OCI-LY7 (cell line): ENCODE measurements around the gene IL37. TPM values are rescaled to one million over a fixed set of nuclear protein-coding genes. Genes with fewer than 3 reads are reported as not detected.
"Not testable (repeated sequence)": the region's sequence is repeated elsewhere in the genome, so short reads cannot be mapped to it uniquely, and the experiment has no call there.

Experiments
- BruUV-seq: library from RNA; stranded (reverse); fragments of 400-500 nt; replicated peaks from 2 replicates; lab custom pipeline; 2021; lab: Mats Ljungman, UMichigan
- CTCF ChIA-PET: fragments of 300-600 bp; sonication (Branson Sonifier 250); formaldehyde crosslinking; loops from one replicate; lab custom pipeline; 2022; ENCODE audit warnings: antibody characterized with exemption; ENCODE audit not compliant: unreplicated experiment; lab: Charles Lee
- POLR2A ChIA-PET: fragments of 300-600 bp; sonication (Branson Sonifier 250); formaldehyde crosslinking; loops from one replicate; lab custom pipeline; 2022; ENCODE audit warnings: antibody characterized with exemption; lab: Charles Lee
- DNase-seq: peaks from one replicate; pipeline ENCODE4 v3.0.0-alpha.2; 2015; ENCODE audit warnings: low spot score
- H2AFZ ChIP-seq: fragments of 200-600 bp; sonication (generic), shearing (Covaris generic); 2 replicates; pipeline ENCODE4 v1.6.1; 2014; ENCODE audit warnings: mild to moderate bottlenecking, antibody characterized with exemption, low read length, moderate library complexity
- H3K27ac ChIP-seq: fragments of 200-600 bp; sonication (generic); 2 replicates; pipeline ENCODE4 v1.5.1; 2014; ENCODE audit warnings: mixed run types, low read depth, mild to moderate bottlenecking, moderate library complexity, low read length, inconsistent platforms; ENCODE audit not compliant: poor library complexity, severe bottlenecking
- H3K36me3 ChIP-seq: fragments of 200-600 bp; sonication (generic); 2 replicates; pipeline ENCODE4 v1.6.1; 2014; ENCODE audit warnings: mild to moderate bottlenecking, antibody characterized with exemption, low read length, moderate library complexity, mixed read lengths; ENCODE audit not compliant: insufficient read depth
- H3K4me1 ChIP-seq: fragments of 200-600 bp; sonication (generic); 2 replicates; pipeline ENCODE4 v1.5.1; 2014; ENCODE audit warnings: mild to moderate bottlenecking, low read length; ENCODE audit not compliant: insufficient read depth, poor library complexity, severe bottlenecking
- H3K4me2 ChIP-seq: fragments of 200-600 bp; sonication (generic); 2 replicates; pipeline ENCODE4 v1.6.1; 2014; ENCODE audit warnings: mild to moderate bottlenecking, low read length
- H3K4me3 ChIP-seq: fragments of 200-600 bp; sonication (generic); 2 replicates; pipeline ENCODE4 v1.5.1; 2014; ENCODE audit warnings: mild to moderate bottlenecking, low read depth, low read length; ENCODE audit not compliant: poor library complexity, severe bottlenecking
- H3K79me2 ChIP-seq: fragments of 200-600 bp; sonication (generic); 2 replicates; pipeline ENCODE4 v1.6.1; 2016; ENCODE audit warnings: low read depth, mild to moderate bottlenecking, low read length, moderate library complexity, mixed read lengths; ENCODE audit not compliant: insufficient read depth
- H3K9me2 ChIP-seq: fragments of 200-600 bp; sonication (generic); 2 replicates; pipeline ENCODE4 v1.6.1; 2016; ENCODE audit warnings: mild to moderate bottlenecking, low read length, mixed read lengths; ENCODE audit not compliant: insufficient read depth
- H3K9me3 ChIP-seq: fragments of 200-600 bp; sonication (generic); 2 replicates; pipeline ENCODE4 v1.6.1; 2014; ENCODE audit warnings: mild to moderate bottlenecking, mixed run types, low read length, mixed read lengths
- H4K20me1 ChIP-seq: fragments of 200-600 bp; sonication (generic); 2 replicates; pipeline ENCODE4 v1.6.1; 2014; ENCODE audit warnings: mild to moderate bottlenecking, antibody characterized with exemption, low read length, moderate library complexity, mixed read lengths; ENCODE audit not compliant: insufficient read depth
- EZH2phosphoT487 ChIP-seq: fragments of 200-600 bp; sonication (generic); IDR thresholded peaks from 2 replicates; pipeline ENCODE4 v1.6.1; 2018; ENCODE audit warnings: low read depth, borderline replicate concordance, mild to moderate bottlenecking, mixed run types, antibody characterized with exemption, low read length, moderate library complexity, mixed read lengths
- intact Hi-C: fragments of 100-400 bp; cut with micrococcal nuclease; formaldehyde crosslinking; loops from one replicate; pipeline ENCODE4 v1.10.0; 2022; ENCODE audit not compliant: unreplicated experiment
- total RNA-seq, 2 experiments: library from RNA; depleted of rRNA in 1 of 2; stranded (reverse); fragments of >200 nt in 1 of 2; shearing (Covaris generic) in 1 of 2; gene quantifications; 2 replicates each; pipeline ENCODE4 v1.2.3, GENCODE V29; 2014 to 2022
- TF ChIP-seq, protein P1 (sequence below): fragments of 200-600 bp; sonication (generic); conservative IDR thresholded peaks from 2 replicates; pipeline ENCODE4 v1.5.1; 2014; ENCODE audit warnings: mild to moderate bottlenecking, antibody characterized with exemption, low read length, moderate library complexity, mixed read lengths

The IL37 gene
- total RNA-seq, 2 experiments from 2014 or later: not detected

- Histone ChIP-seq H4K20me1 (no peaks in the 10 kb centered on the region), H3K27ac (no peak overlapping the region), H3K9me2 (no peaks in the 10 kb centered on the region), H3K4me1 (no peaks in the 10 kb centered on the region), H2AFZ (no peak overlapping the region), H3K36me3 (no peaks in the 10 kb centered on the region), H3K9me3 (no peaks in the 10 kb centered on the region), H3K79me2 (no peaks in the 10 kb centered on the region), H3K4me2 (no peak overlapping the region), H3K4me3 (no peak overlapping the region)
- POLR2A ChIA-PET: no interaction called here
- TF ChIP-seq, protein P1, sequence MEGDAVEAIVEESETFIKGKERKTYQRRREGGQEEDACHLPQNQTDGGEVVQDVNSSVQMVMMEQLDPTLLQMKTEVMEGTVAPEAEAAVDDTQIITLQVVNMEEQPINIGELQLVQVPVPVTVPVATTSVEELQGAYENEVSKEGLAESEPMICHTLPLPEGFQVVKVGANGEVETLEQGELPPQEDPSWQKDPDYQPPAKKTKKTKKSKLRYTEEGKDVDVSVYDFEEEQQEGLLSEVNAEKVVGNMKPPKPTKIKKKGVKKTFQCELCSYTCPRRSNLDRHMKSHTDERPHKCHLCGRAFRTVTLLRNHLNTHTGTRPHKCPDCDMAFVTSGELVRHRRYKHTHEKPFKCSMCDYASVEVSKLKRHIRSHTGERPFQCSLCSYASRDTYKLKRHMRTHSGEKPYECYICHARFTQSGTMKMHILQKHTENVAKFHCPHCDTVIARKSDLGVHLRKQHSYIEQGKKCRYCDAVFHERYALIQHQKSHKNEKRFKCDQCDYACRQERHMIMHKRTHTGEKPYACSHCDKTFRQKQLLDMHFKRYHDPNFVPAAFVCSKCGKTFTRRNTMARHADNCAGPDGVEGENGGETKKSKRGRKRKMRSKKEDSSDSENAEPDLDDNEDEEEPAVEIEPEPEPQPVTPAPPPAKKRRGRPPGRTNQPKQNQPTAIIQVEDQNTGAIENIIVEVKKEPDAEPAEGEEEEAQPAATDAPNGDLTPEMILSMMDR: no peak
- TF ChIP-seq EZH2phosphoT487: no peak
- CTCF ChIA-PET: no interaction called here
- no peak for DNase-seq
- no TSS peak for BruUV-seq
- intact Hi-C loops: no loop called here
These were observed 13.9 kb upstream of the IL37 start for GRCh38 chr2:112896909-112897623.

- no peak overlapping the region for H3K27ac ChIP-seq
- no peak overlapping the region for H3K4me3 ChIP-seq
- intact Hi-C loops: no loop called here
- no peaks in the 10 kb centered on the region for H3K79me2 ChIP-seq
- CTCF ChIA-PET: no interaction called here
- BruUV-seq: no TSS peak
- no peaks in the 10 kb centered on the region for H3K9me2 ChIP-seq
- no peaks in the 10 kb centered on the region for H3K9me3 ChIP-seq
- no peaks in the 10 kb centered on the region for H3K4me1 ChIP-seq
- H3K36me3 ChIP-seq: no peaks in the 10 kb centered on the region
- TF ChIP-seq EZH2phosphoT487: no peak
- TF ChIP-seq, protein P1: no peak
- POLR2A ChIA-PET: no interaction called here
- H3K4me2 ChIP-seq: no peak overlapping the region
- no peaks in the 10 kb centered on the region for H4K20me1 ChIP-seq
- DNase-seq: no peak
- no peak overlapping the region for H2AFZ ChIP-seq
These were observed 13.4 kb upstream of the IL37 start for GRCh38 chr2:112897624-112897978.

GRCh38 chr2:112901431-112902065, 9.4 kb upstream of the IL37 start:
- DNase-seq, H3K4me2 ChIP-seq, H4K20me1 ChIP-seq, H2AFZ ChIP-seq, H3K9me2 ChIP-seq, BruUV-seq, CTCF ChIA-PET, H3K27ac ChIP-seq, H3K79me2 ChIP-seq, intact Hi-C loops, H3K4me1 ChIP-seq, H3K4me3 ChIP-seq, H3K36me3 ChIP-seq, H3K9me3 ChIP-seq: not testable (repeated sequence)
- POLR2A ChIA-PET: interaction anchor here (0.6 kb wide), 1 partner anchor 97 kb away, joined by 4 read pairs; no protein-coding TSS in a partner anchor
